ENCODE data around the gene ACSS3. TPM values are rescaled to one million over a fixed set of nuclear protein-coding genes. Genes with fewer than 3 reads are reported as not detected.

ACSS3 gene
- total RNA-seq, 1 donor from 2014 or later, result 23.4 TPM

- no peaks in the 10 kb centered on the region for H3K27me3 Mint-ChIP-seq (ENCODE audit: low read depth)
- H3K36me3 Mint-ChIP-seq, result no peaks in the 10 kb centered on the region
- DNase-seq (ENCODE audit: low spot score in 2 of 2, unreplicated experiment in 2 of 2), result no peak
- peaks cover 4% of the 10 kb centered on the region for H3K4me1 Mint-ChIP-seq
- H3K27ac Mint-ChIP-seq, result no peak overlapping the region
- no peak for TF ChIP-seq CTCF (IDR thresholded peaks at IDR 0.05; ENCODE audit: unreplicated experiment)
- H3K4me3 Mint-ChIP-seq, result no peak overlapping the region
- no peaks in the 10 kb centered on the region for H3K9me3 Mint-ChIP-seq
Observed at GRCh38 chr12:81261508-81262207, 183.8 kb downstream of the ACSS3 start.

- Mint-ChIP-seq H3K27ac (no peak overlapping the region), H3K4me1 (peaks cover 2% of the 10 kb centered on the region), H3K36me3 (no peaks in the 10 kb centered on the region), H3K27me3 (ENCODE audit: low read depth) (no peaks in the 10 kb centered on the region), H3K9me3 (no peaks in the 10 kb centered on the region), H3K4me3 (no peak overlapping the region)
- TF ChIP-seq CTCF (IDR thresholded peaks at IDR 0.05; ENCODE audit: unreplicated experiment), result no peak
- DNase-seq (ENCODE audit: low spot score in 2 of 2, unreplicated experiment in 2 of 2), result no peak
Observed at GRCh38 chr12:81263072-81263471, 185.2 kb downstream of the ACSS3 start.

DNA sequence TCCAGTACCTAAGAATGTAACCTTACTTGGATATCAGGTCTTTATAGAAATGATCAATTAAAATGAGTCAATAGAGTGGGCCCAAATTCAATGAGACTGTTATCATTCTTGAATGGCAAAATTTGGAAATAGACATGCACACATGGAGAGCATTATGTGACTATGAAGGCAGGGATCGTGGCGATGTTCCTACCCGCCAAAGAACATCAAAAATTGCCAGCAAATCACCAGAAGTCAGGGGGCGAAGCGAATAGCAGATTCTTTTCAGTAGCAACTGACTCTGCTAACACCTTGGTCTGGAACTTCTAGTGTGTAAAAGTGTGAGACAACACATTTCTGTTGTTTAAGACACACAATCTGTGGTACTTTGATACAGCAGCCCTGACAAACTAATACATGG lies 192.5 kb downstream of the ACSS3 start:
- no peak for TF ChIP-seq CTCF (IDR thresholded peaks at IDR 0.05; ENCODE audit: unreplicated experiment)
- no peak overlapping the region for H3K4me3 Mint-ChIP-seq
- H3K27me3 Mint-ChIP-seq (ENCODE audit: low read depth), result peaks cover 4% of the 10 kb centered on the region
- H3K36me3 Mint-ChIP-seq, result no peaks in the 10 kb centered on the region
- H3K27ac Mint-ChIP-seq, result no peak overlapping the region
- DNase-seq (ENCODE audit: low spot score in 2 of 2, unreplicated experiment in 2 of 2), result no peak
- H3K4me1 Mint-ChIP-seq, result peaks cover 16% of the 10 kb centered on the region
- H3K9me3 Mint-ChIP-seq, result no peaks in the 10 kb centered on the region

- H3K36me3 Mint-ChIP-seq, result no peaks in the 10 kb centered on the region
- peaks cover 12% of the 10 kb centered on the region for H3K27me3 Mint-ChIP-seq (ENCODE audit: low read depth)
- H3K4me3 Mint-ChIP-seq, result no peak overlapping the region
- H3K9me3 Mint-ChIP-seq, result no peaks in the 10 kb centered on the region
- DNase-seq (ENCODE audit: low spot score in 2 of 2, unreplicated experiment in 2 of 2), result no peak
- H3K27ac Mint-ChIP-seq, result no peak overlapping the region
- TF ChIP-seq CTCF (IDR thresholded peaks at IDR 0.05; ENCODE audit: unreplicated experiment), result no peak
- H3K4me1 Mint-ChIP-seq, result peaks cover 16% of the 10 kb centered on the region
Observed at GRCh38 chr12:81274637-81275529, 197.0 kb downstream of the ACSS3 start.

DNA sequence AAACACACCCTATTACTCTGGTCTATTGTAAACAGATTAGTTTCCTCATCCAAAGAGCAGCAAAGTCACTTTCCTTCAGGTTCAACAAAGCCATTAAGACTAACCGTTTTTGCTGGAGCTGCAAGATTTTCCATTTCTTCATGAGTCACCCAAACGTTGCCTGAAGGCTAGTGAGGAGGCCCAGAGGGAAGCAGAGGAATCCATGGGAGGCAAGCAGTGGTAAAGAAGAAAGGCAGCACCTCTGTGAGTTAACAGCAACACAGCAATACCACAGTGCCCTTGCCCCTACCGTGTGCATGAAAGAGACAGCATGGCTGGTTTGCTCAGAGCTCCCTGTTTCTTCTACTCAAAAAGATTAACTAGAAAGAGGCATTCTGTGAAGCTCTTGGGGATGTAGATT lies 206.3 kb downstream of the ACSS3 start:
- Mint-ChIP-seq H3K4me3 (no peak overlapping the region), H3K9me3 (no peaks in the 10 kb centered on the region), H3K27me3 (ENCODE audit: low read depth) (peaks cover 30% of the 10 kb centered on the region), H3K4me1 (no peaks in the 10 kb centered on the region), H3K36me3 (no peaks in the 10 kb centered on the region), H3K27ac (no peak overlapping the region)
- no peak for TF ChIP-seq CTCF (IDR thresholded peaks at IDR 0.05; ENCODE audit: unreplicated experiment)
- DNase-seq (ENCODE audit: low spot score in 2 of 2, unreplicated experiment in 2 of 2), result no peak

Data from mesothelial cell of epicardium (in vitro differentiated cells).